Esophagus squamous epithelium (tissue), 4 donors: ENCODE data around the gene WDR37.

Experiments used
- CTCF ChIP-seq, 6 experiments: fragments of 450-650 bp in 4 of 6; fragments of 200-600 bp in 2 of 6; sonication (generic) in 2 of 6; IDR thresholded peaks; one replicate each; pipeline ENCODE4 v1.5.1; 2016 to 2019; ENCODE audit warnings: antibody characterized with exemption in 6 of 6, mild to moderate bottlenecking in 4 of 6, moderate library complexity in 4 of 6
- POLR2A ChIP-seq, 4 donors: fragments of 450-650 bp; IDR thresholded peaks; one replicate each; pipeline ENCODE4 v1.6.1; 2017; ENCODE audit warnings: antibody characterized with exemption in 4 of 4, mild to moderate bottlenecking in 4 of 4, moderate library complexity in 3 of 4

- TF ChIP-seq CTCF (IDR thresholded peaks at IDR 0.05): no peak
- TF ChIP-seq POLR2A (IDR thresholded peaks at IDR 0.05): no peak
These were observed 61.5 kb downstream of the WDR37 start for GRCh38 chr10:1117651-1118050.
